Prostate gland (tissue), 2 donors: ENCODE results near the gene MAP4K3.

ENCODE experiments used
- CTCF ChIP-seq, 4 experiments: fragments of 200-600 bp in 2 of 4; fragments of 450-650 bp in 2 of 4; sonication (generic) in 2 of 4; IDR thresholded peaks; 1 replicate in 3 of 4; 2 replicates in 1 of 4; pipeline ENCODE4 v1.5.1; 2016 to 2019; ENCODE audit warnings: antibody characterized with exemption in 4 of 4, mild to moderate bottlenecking in 2 of 4, moderate library complexity in 2 of 4
- POLR2A ChIP-seq: fragments of 450-650 bp; IDR thresholded peaks from one replicate; pipeline ENCODE4 v1.6.1; 2016; ENCODE audit warnings: antibody characterized with exemption, mild to moderate bottlenecking

GRCh38 chr2:39356922-39357639, 80.0 kb downstream of the MAP4K3 start:
- TF ChIP-seq CTCF (IDR thresholded peaks at IDR 0.05) = no peak
- TF ChIP-seq POLR2A = no peak
